Peyer's patch (tissue), 4 donors: ENCODE data around the gene PPRC1. TPM values are rescaled to one million over a fixed set of nuclear protein-coding genes. Genes with fewer than 3 reads are reported as not detected.

Experiments
- DNase-seq, 3 donors: peaks; one replicate each; pipeline ENCODE4 v3.0.0-alpha.2; 2017 to 2019
- H3K27ac ChIP-seq, 4 donors: fragments of 200-600 bp; sonication (generic); one replicate each; pipeline ENCODE4 v1.5.1; 2016 to 2019
- H3K27me3 ChIP-seq, 2 donors: fragments of 200-600 bp; sonication (generic); one replicate each; pipeline ENCODE4 v1.5.1; 2019
- H3K36me3 ChIP-seq, 3 donors: fragments of 200-600 bp; sonication (generic); one replicate each; pipeline ENCODE4 v1.5.1; 2016 to 2019
- H3K4me1 ChIP-seq, 4 donors: fragments of 200-600 bp; sonication (generic); one replicate each; pipeline ENCODE4 v1.5.1; 2016 to 2019
- H3K4me3 ChIP-seq, 4 donors: fragments of 200-600 bp; sonication (generic); 1 replicate in 3 of 4; 2 replicates in 1 of 4; pipeline ENCODE4 v1.5.1; 2016 to 2019; ENCODE audit warnings: mild to moderate bottlenecking in 1 of 4
- H3K9me3 ChIP-seq, 4 donors: fragments of 200-600 bp; sonication (generic); one replicate each; pipeline ENCODE4 v1.5.1; 2016 to 2019; ENCODE audit warnings: mild to moderate bottlenecking in 1 of 4
- POLR2A ChIP-seq, 2 donors: fragments of 450-650 bp; IDR thresholded peaks; one replicate each; pipeline ENCODE4 v1.5.1; 2017; ENCODE audit warnings: antibody characterized with exemption in 2 of 2, mild to moderate bottlenecking in 2 of 2, moderate library complexity in 2 of 2
- total RNA-seq, 4 donors: library from RNA; depleted of rRNA; stranded (reverse); fragments of >200 nt; gene quantifications; one replicate each; pipeline ENCODE4 v1.1.0, GENCODE V29; 2016
- TF ChIP-seq, protein P1 (sequence below), 6 experiments: fragments of 450-650 bp in 4 of 6; fragments of 200-600 bp in 2 of 6; sonication (generic) in 1 of 6; IDR thresholded peaks; one replicate each; pipeline ENCODE4 v1.5.1; 2017 to 2019; ENCODE audit warnings: antibody characterized with exemption in 6 of 6, mild to moderate bottlenecking in 3 of 6, moderate library complexity in 1 of 6

The PPRC1 gene
- 10 to 100 TPM in 3 of 4 donors, 1 to 10 TPM in 1; 8.6 to 71.0 (median 24.0) TPM for total RNA-seq

GRCh38 chr10:102132563-102133372 is at the start of gene PPRC1:
Gene PPRC1 (plus strand): TSS chr10:102133040. CDS start chr10:102133069, 29 bp downstream.
- peak within 1 kb of the TSS; percentile 73 to 88 (median 86) for H3K27ac ChIP-seq
- TF ChIP-seq, protein P1, sequence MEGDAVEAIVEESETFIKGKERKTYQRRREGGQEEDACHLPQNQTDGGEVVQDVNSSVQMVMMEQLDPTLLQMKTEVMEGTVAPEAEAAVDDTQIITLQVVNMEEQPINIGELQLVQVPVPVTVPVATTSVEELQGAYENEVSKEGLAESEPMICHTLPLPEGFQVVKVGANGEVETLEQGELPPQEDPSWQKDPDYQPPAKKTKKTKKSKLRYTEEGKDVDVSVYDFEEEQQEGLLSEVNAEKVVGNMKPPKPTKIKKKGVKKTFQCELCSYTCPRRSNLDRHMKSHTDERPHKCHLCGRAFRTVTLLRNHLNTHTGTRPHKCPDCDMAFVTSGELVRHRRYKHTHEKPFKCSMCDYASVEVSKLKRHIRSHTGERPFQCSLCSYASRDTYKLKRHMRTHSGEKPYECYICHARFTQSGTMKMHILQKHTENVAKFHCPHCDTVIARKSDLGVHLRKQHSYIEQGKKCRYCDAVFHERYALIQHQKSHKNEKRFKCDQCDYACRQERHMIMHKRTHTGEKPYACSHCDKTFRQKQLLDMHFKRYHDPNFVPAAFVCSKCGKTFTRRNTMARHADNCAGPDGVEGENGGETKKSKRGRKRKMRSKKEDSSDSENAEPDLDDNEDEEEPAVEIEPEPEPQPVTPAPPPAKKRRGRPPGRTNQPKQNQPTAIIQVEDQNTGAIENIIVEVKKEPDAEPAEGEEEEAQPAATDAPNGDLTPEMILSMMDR (IDR thresholded peaks at IDR 0.05), result peak; percentile 89 to 96 (median 95)
- peak; percentile 50 to 65 for TF ChIP-seq POLR2A (IDR thresholded peaks at IDR 0.05)

GRCh38 chr10:102083541-102083940 is 49.3 kb upstream of the PPRC1 start:
- Histone ChIP-seq H3K27ac (no peak overlapping the region), H3K4me1 (no peaks in the 10 kb centered on the region), H3K36me3 (no peaks in the 10 kb centered on the region), H3K4me3 (no peak overlapping the region), H3K27me3 (no peaks in the 10 kb centered on the region), H3K9me3 (no peaks in the 10 kb centered on the region)
- no peak for TF ChIP-seq POLR2A (IDR thresholded peaks at IDR 0.05)
- TF ChIP-seq, protein P1 (IDR thresholded peaks at IDR 0.05), result no peak
- no peak for DNase-seq

More at GRCh38 chr10:102132563-102133372, at the start of gene PPRC1:
- peak within 1 kb of the TSS; percentile 59 to 80 (median 76) for H3K4me3 ChIP-seq
- no peaks in the 10 kb centered on the region for H3K9me3 ChIP-seq
- H3K27me3 ChIP-seq, result no peaks in the 10 kb centered on the region
- DNase-seq, result peak; percentile 97 to 99 (median 99)
- H3K4me1 ChIP-seq, result peaks cover 0 to 30% (median 7%) of the 10 kb centered on the region in 4 donors
- peaks cover 0 to 5% (median 0%) of the 10 kb centered on the region in 3 donors for H3K36me3 ChIP-seq

DNA sequence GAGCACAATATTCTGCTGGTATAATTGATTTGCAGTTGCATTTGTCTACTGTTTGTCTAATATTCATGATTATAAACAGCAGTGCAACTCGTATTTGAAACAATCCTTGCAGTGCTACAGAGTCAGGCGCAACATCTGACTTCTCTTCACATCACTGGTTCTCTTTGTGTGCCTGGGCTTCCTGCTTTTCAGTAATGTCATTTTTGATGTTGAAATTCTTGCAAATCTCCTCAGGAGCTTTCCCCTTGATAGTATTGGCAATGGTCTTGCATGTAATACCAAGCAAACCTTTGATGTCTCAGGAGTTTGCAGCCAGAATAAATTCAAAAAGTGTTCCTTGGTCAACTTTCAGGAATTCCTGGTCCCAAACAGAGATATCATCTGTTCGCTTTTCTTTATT is 47.5 kb upstream of the PPRC1 start:
- TF ChIP-seq POLR2A (IDR thresholded peaks at IDR 0.05), result no peak
- TF ChIP-seq, protein P1 (IDR thresholded peaks at IDR 0.05), result no peak
- H3K27ac ChIP-seq, result no peak overlapping the region
- DNase-seq, result no peak
- no peaks in the 10 kb centered on the region for H3K36me3 ChIP-seq
- H3K4me1 ChIP-seq, result no peaks in the 10 kb centered on the region
- H3K9me3 ChIP-seq, result no peaks in the 10 kb centered on the region
- no peak overlapping the region for H3K4me3 ChIP-seq
- no peaks in the 10 kb centered on the region for H3K27me3 ChIP-seq

DNA sequence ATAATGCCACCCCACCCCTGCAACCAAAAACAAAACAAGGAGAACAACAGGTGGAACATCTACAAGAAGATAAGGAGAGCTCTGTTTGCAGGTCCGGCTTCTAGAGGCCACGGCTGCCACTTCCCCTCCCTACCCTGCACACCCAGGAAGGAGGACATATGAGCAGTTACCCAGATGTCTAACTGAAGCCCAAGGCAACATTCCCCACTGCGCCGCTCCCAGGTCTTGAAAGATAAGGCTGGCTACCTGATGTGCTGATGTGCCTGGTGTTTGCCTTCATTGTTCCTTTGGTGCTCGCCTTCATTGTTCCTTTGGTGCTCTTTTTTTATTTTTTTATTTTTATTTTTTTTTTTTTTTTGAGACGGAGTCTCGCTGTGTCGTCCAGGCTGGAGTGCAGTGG is 46.6 kb upstream of the PPRC1 start:
- DNase-seq, result no peak
- Histone ChIP-seq H3K36me3 (no peaks in the 10 kb centered on the region), H3K9me3 (no peaks in the 10 kb centered on the region), H3K4me1 (no peaks in the 10 kb centered on the region), H3K27ac (no peak overlapping the region), H3K4me3 (no peak overlapping the region), H3K27me3 (no peaks in the 10 kb centered on the region)
- TF ChIP-seq, protein P1 (IDR thresholded peaks at IDR 0.05), result no peak
- no peak for TF ChIP-seq POLR2A (IDR thresholded peaks at IDR 0.05)

GRCh38 chr10:102090772-102091171 is 42.1 kb upstream of the PPRC1 start:
- H3K36me3 ChIP-seq, result no peaks in the 10 kb centered on the region
- DNase-seq, result no peak
- no peak overlapping the region for H3K4me3 ChIP-seq
- TF ChIP-seq, protein P1 (IDR thresholded peaks at IDR 0.05), result no peak
- no peak for TF ChIP-seq POLR2A (IDR thresholded peaks at IDR 0.05)
- no peak overlapping the region for H3K27ac ChIP-seq
- H3K9me3 ChIP-seq, result no peaks in the 10 kb centered on the region
- no peaks in the 10 kb centered on the region for H3K4me1 ChIP-seq
- no peaks in the 10 kb centered on the region for H3K27me3 ChIP-seq
